WTC11 (cell line): ENCODE measurements around the gene SORCS2.

ENCODE experiments used
- CREB1 ChIP-seq: sonication (generic); formaldehyde crosslinking; IDR thresholded peaks from 2 replicates; pipeline ENCODE4 v1.8.0; 2023; ENCODE audit warnings: mild to moderate bottlenecking, missing genetic modification reagents
- FOXJ3 ChIP-seq: sonication (generic); formaldehyde crosslinking; IDR thresholded peaks from 2 replicates; pipeline ENCODE4 v1.9.0; 2021; ENCODE audit warnings: missing genetic modification reagents, mild to moderate bottlenecking, borderline replicate concordance
- SP1 ChIP-seq: sonication (generic); formaldehyde crosslinking; conservative IDR thresholded peaks from 2 replicates; pipeline ENCODE4 v1.8.1; 2022; ENCODE audit warnings: missing genetic modification reagents
- ZNF317 ChIP-seq: sonication (generic); formaldehyde crosslinking; IDR thresholded peaks from 2 replicates; pipeline ENCODE4 v1.8.1; 2023; ENCODE audit warnings: low read depth, mild to moderate bottlenecking, moderate library complexity, missing genetic modification reagents, borderline replicate concordance
- TF ChIP-seq, protein P1 (sequence below): fragments of 200-600 bp; IDR thresholded peaks from 2 replicates; pipeline ENCODE4 v1.8.0; 2022; ENCODE audit warnings: antibody characterized with exemption
- TF ChIP-seq, protein P2 (sequence below): sonication (generic); formaldehyde crosslinking; IDR thresholded peaks from 2 replicates; pipeline ENCODE4 v1.8.1; 2022; ENCODE audit warnings: low read depth, missing genetic modification reagents, borderline replicate concordance
- TF ChIP-seq, protein P3 (sequence below): sonication (generic); formaldehyde crosslinking; IDR thresholded peaks from 2 replicates; pipeline ENCODE4 v1.8.0; 2022; ENCODE audit warnings: mild to moderate bottlenecking, missing genetic modification reagents

DNA sequence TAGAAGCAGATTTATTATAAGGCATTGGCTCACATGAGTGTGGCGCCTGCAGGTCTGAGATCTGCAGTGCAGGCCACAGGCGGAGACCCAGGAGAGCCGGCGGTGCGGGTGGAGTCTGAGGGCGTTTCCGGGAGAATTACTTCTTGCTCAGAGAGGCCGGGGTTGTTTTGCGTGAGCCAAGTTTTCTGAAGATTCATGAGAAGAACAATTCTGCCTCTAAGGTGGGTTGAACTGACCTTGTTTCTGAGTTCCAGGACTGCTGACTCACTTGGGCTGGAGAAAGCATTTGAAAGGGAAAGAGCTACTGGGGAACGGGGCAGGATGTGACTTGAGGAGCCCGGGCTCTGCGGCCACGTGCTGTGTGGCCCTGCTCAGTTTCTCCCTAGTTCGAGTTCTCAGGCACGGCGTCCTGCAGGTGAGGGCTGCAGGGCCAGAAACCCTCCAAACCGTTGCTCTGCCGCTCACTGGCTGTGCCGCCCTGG lies 36.7 kb upstream of the SORCS2 start:
- TF ChIP-seq, protein P1, sequence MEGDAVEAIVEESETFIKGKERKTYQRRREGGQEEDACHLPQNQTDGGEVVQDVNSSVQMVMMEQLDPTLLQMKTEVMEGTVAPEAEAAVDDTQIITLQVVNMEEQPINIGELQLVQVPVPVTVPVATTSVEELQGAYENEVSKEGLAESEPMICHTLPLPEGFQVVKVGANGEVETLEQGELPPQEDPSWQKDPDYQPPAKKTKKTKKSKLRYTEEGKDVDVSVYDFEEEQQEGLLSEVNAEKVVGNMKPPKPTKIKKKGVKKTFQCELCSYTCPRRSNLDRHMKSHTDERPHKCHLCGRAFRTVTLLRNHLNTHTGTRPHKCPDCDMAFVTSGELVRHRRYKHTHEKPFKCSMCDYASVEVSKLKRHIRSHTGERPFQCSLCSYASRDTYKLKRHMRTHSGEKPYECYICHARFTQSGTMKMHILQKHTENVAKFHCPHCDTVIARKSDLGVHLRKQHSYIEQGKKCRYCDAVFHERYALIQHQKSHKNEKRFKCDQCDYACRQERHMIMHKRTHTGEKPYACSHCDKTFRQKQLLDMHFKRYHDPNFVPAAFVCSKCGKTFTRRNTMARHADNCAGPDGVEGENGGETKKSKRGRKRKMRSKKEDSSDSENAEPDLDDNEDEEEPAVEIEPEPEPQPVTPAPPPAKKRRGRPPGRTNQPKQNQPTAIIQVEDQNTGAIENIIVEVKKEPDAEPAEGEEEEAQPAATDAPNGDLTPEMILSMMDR, result no peak
- TF ChIP-seq CREB1, result no peak
- TF ChIP-seq, protein P2, sequence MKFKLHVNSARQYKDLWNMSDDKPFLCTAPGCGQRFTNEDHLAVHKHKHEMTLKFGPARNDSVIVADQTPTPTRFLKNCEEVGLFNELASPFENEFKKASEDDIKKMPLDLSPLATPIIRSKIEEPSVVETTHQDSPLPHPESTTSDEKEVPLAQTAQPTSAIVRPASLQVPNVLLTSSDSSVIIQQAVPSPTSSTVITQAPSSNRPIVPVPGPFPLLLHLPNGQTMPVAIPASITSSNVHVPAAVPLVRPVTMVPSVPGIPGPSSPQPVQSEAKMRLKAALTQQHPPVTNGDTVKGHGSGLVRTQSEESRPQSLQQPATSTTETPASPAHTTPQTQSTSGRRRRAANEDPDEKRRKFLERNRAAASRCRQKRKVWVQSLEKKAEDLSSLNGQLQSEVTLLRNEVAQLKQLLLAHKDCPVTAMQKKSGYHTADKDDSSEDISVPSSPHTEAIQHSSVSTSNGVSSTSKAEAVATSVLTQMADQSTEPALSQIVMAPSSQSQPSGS (CRISPR knock-in tag), result no peak
- TF ChIP-seq SP1, result no peak
- TF ChIP-seq ZNF317 (CRISPR knock-in tag), result no peak
- TF ChIP-seq, protein P3, sequence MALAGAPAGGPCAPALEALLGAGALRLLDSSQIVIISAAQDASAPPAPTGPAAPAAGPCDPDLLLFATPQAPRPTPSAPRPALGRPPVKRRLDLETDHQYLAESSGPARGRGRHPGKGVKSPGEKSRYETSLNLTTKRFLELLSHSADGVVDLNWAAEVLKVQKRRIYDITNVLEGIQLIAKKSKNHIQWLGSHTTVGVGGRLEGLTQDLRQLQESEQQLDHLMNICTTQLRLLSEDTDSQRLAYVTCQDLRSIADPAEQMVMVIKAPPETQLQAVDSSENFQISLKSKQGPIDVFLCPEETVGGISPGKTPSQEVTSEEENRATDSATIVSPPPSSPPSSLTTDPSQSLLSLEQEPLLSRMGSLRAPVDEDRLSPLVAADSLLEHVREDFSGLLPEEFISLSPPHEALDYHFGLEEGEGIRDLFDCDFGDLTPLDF (CRISPR knock-in tag), result no peak
- TF ChIP-seq FOXJ3 (CRISPR knock-in tag), result no peak
